HEK293 (cell line): ENCODE results near the gene ETNK1.

ENCODE experiments used
- CTCF ChIA-PET: fragments of 350-600 bp; formaldehyde crosslinking; extraction: SDS; loops from one replicate; lab custom pipeline; 2021; ENCODE audit warnings: antibody characterized with exemption; lab: Yijun Ruan, JAX
- POLR2A ChIA-PET: fragments of 300-600 bp; formaldehyde crosslinking; extraction: SDS; loops from one replicate; lab custom pipeline; 2020; ENCODE audit warnings: antibody characterized with exemption, inconsistent platforms; lab: Yijun Ruan, JAX
- H3K27ac ChIP-seq: fragments of 200-500 bp; sonication (Bioruptor generic); 2 replicates; pipeline ENCODE4 v1.5.1; 2014; ENCODE audit warnings: low read depth, low read length, control low read depth, inconsistent platforms; ENCODE audit errors: extremely low read depth
- H3K36me3 ChIP-seq, 2 experiments: fragments of 200-500 bp in 1 of 2; sonication (Bioruptor generic) in 1 of 2; 1 replicate in 1 of 2; 2 replicates in 1 of 2; pipeline ENCODE4 v1.5.1; 2014 to 2017; ENCODE audit warnings: inconsistent platforms in 2 of 2, low read length in 2 of 2; ENCODE audit not compliant: control insufficient read depth in 2 of 2, insufficient read depth in 1 of 2
- H3K4me1 ChIP-seq: fragments of 200-500 bp; sonication (Bioruptor generic); 2 replicates; pipeline ENCODE4 v1.5.1; 2014; ENCODE audit warnings: mild to moderate bottlenecking, low read length, inconsistent platforms; ENCODE audit not compliant: control insufficient read depth, insufficient read depth
- H3K4me3 ChIP-seq: 2 replicates; pipeline ENCODE4 v1.5.1; 2011; ENCODE audit warnings: low read depth, mild to moderate bottlenecking, control low read depth, low read length, moderate library complexity
- H3K9me3 ChIP-seq: fragments of 200-500 bp; sonication (Bioruptor generic); 2 replicates; pipeline ENCODE4 v1.5.1; 2014; ENCODE audit warnings: low read depth, low read length, inconsistent platforms; ENCODE audit not compliant: control insufficient read depth, insufficient read depth
- BCL11B ChIP-seq: fragments of 450-650 bp; formaldehyde crosslinking; IDR thresholded peaks from 2 replicates; pipeline ENCODE4 v1.5.1; 2016; ENCODE audit warnings: low read depth, missing biosample characterization, missing genetic modification characterization
- HOXD13 ChIP-seq: sonication (generic); formaldehyde crosslinking; IDR thresholded peaks from 2 replicates; pipeline ENCODE4 v1.8.0; 2022; ENCODE audit warnings: missing genetic modification reagents, borderline replicate concordance
- MZF1 ChIP-seq: fragments of 450-650 bp; formaldehyde crosslinking; IDR thresholded peaks from 2 replicates; pipeline ENCODE4 v1.5.1; 2017; ENCODE audit warnings: missing biosample characterization, missing genetic modification characterization, borderline replicate concordance
- OSR2 ChIP-seq: fragments of 450-650 bp; formaldehyde crosslinking; IDR thresholded peaks from 2 replicates; pipeline ENCODE4 v1.5.1; 2016; ENCODE audit warnings: missing biosample characterization, missing genetic modification characterization
- OVOL3 ChIP-seq: fragments of 450-650 bp; formaldehyde crosslinking; IDR thresholded peaks from 2 replicates; pipeline ENCODE4 v1.5.1; 2016; ENCODE audit warnings: missing biosample characterization, missing genetic modification characterization
- TRIM28 ChIP-seq: IDR thresholded peaks from 2 replicates; pipeline ENCODE4 v1.6.1; 2011; ENCODE audit warnings: low read length, control low read depth, borderline replicate concordance
- YY2 ChIP-seq: fragments of 450-650 bp; formaldehyde crosslinking; IDR thresholded peaks from 2 replicates; pipeline ENCODE4 v1.5.1; 2016; ENCODE audit warnings: missing biosample characterization, missing genetic modification characterization
- ZBTB17 ChIP-seq: fragments of 450-650 bp; formaldehyde crosslinking; IDR thresholded peaks from 2 replicates; pipeline ENCODE4 v1.5.1; 2016; ENCODE audit warnings: missing biosample characterization, missing genetic modification characterization
- ZBTB8A ChIP-seq: fragments of 450-650 bp; formaldehyde crosslinking; IDR thresholded peaks from 2 replicates; pipeline ENCODE4 v1.5.1; 2016; ENCODE audit warnings: missing biosample characterization, missing genetic modification characterization
- ZNF121 ChIP-seq: fragments of 450-650 bp; formaldehyde crosslinking; IDR thresholded peaks from 2 replicates; pipeline ENCODE4 v1.5.1; 2016; ENCODE audit warnings: missing biosample characterization, missing genetic modification characterization
- ZNF155 ChIP-seq: fragments of 450-650 bp; formaldehyde crosslinking; IDR thresholded peaks from 2 replicates; pipeline ENCODE4 v1.5.1; 2016; ENCODE audit warnings: missing biosample characterization, missing genetic modification characterization
- ZNF175 ChIP-seq: fragments of 450-650 bp; formaldehyde crosslinking; IDR thresholded peaks from 2 replicates; pipeline ENCODE4 v1.5.1; 2016; ENCODE audit warnings: missing biosample characterization, missing genetic modification characterization
- ZNF214 ChIP-seq: fragments of 450-650 bp; formaldehyde crosslinking; IDR thresholded peaks from 2 replicates; pipeline ENCODE4 v1.5.1; 2017; ENCODE audit warnings: missing biosample characterization, mild to moderate bottlenecking, missing genetic modification characterization, borderline replicate concordance
- ZNF274 ChIP-seq, 2 experiments: fragments of 200-500 bp in 1 of 2; fragments of 450-650 bp in 1 of 2; sonication (Bioruptor generic) in 1 of 2; formaldehyde crosslinking in 1 of 2; IDR thresholded peaks; 2 replicates each; pipeline versions ENCODE4 v1.5.1 to v1.6.1; 2014 to 2016; ENCODE audit warnings: borderline replicate concordance in 1 of 2, inconsistent platforms in 1 of 2, low read length in 1 of 2, missing biosample characterization in 1 of 2, missing genetic modification characterization in 1 of 2
- ZNF311 ChIP-seq: fragments of 450-650 bp; formaldehyde crosslinking; IDR thresholded peaks from 2 replicates; pipeline ENCODE4 v1.5.1; 2017; ENCODE audit warnings: missing biosample characterization, missing genetic modification characterization, borderline replicate concordance
- ZNF324 ChIP-seq: fragments of 450-650 bp; formaldehyde crosslinking; IDR thresholded peaks from 2 replicates; pipeline ENCODE4 v1.5.1; 2016; ENCODE audit warnings: missing biosample characterization, missing genetic modification characterization
- ZNF416 ChIP-seq: fragments of 450-650 bp; formaldehyde crosslinking; IDR thresholded peaks from 2 replicates; pipeline ENCODE4 v1.5.1; 2016; ENCODE audit warnings: missing biosample characterization, missing genetic modification characterization
- ZNF501 ChIP-seq: fragments of 450-650 bp; formaldehyde crosslinking; IDR thresholded peaks from 2 replicates; pipeline ENCODE4 v1.5.1; 2016; ENCODE audit warnings: missing biosample characterization, missing genetic modification characterization
- ZNF558 ChIP-seq: fragments of 450-650 bp; formaldehyde crosslinking; IDR thresholded peaks from 2 replicates; pipeline ENCODE4 v1.5.1; 2016; ENCODE audit warnings: missing biosample characterization, missing genetic modification characterization
- ZNF600 ChIP-seq: fragments of 450-650 bp; formaldehyde crosslinking; IDR thresholded peaks from 2 replicates; pipeline ENCODE4 v1.5.1; 2016; ENCODE audit warnings: missing biosample characterization, missing genetic modification characterization
- ZNF658 ChIP-seq: fragments of 450-650 bp; formaldehyde crosslinking; IDR thresholded peaks from 2 replicates; pipeline ENCODE4; 2016; ENCODE audit warnings: missing biosample characterization, missing genetic modification characterization
- ZNF777 ChIP-seq: fragments of 450-650 bp; formaldehyde crosslinking; IDR thresholded peaks from 2 replicates; pipeline ENCODE4 v1.5.1; 2017; ENCODE audit warnings: missing biosample characterization, missing genetic modification characterization, borderline replicate concordance
- TF ChIP-seq, protein P1 (sequence below): fragments of 450-650 bp; formaldehyde crosslinking; IDR thresholded peaks from 2 replicates; pipeline ENCODE4 v1.5.1; 2016; ENCODE audit warnings: missing biosample characterization, missing genetic modification characterization
- TF ChIP-seq, protein P2 (sequence below): fragments of 450-650 bp; formaldehyde crosslinking; IDR thresholded peaks from 2 replicates; pipeline ENCODE4 v1.5.1; 2017; ENCODE audit warnings: missing biosample characterization, missing genetic modification characterization
- TF ChIP-seq, protein P3 (sequence below): fragments of 450-650 bp; formaldehyde crosslinking; IDR thresholded peaks from 2 replicates; pipeline ENCODE4 v1.5.1; 2016; ENCODE audit warnings: missing biosample characterization, missing genetic modification characterization, borderline replicate concordance
- TF ChIP-seq, protein P4 (sequence below): fragments of 450-650 bp; formaldehyde crosslinking; IDR thresholded peaks from 2 replicates; pipeline ENCODE4 v1.5.1; 2016; ENCODE audit warnings: missing biosample characterization, missing genetic modification characterization

ETNK1 gene

DNA sequence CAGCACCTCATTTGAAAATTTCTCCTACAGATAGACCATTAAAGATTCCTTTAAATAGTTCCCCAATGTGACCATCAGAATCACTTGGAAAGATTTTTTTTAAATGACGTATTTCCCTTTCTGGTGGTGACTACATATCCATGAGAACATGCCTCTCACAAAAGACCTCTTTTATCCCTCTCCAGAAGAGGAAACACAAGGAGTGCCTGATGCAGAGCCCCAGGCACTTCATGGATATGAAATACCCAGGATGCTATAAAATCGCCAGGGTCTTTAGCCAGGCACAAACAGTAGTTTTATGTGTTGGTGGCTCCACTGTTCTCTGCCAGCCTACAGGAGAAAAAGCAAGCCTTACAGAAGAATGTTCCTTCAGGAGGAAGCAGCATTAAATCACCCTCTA is 97.1 kb downstream of the ETNK1 start:
- Histone ChIP-seq H3K4me1 (no peaks in the 10 kb centered on the region), H3K27ac (no peak overlapping the region), H3K36me3 (no peaks in the 10 kb centered on the region), H3K9me3 (no peaks in the 10 kb centered on the region), H3K4me3 (no peak overlapping the region)
- POLR2A ChIA-PET, result no interaction called here
- CTCF ChIA-PET, result no interaction called here
- TF ChIP-seq MZF1 (tag by site-specific recombination), result no peak
- no peak for TF ChIP-seq BCL11B (tag by site-specific recombination)
- no peak for TF ChIP-seq ZNF121 (tag by site-specific recombination)
- TF ChIP-seq ZNF324 (tag by site-specific recombination), result no peak
- TF ChIP-seq ZNF274 (IDR thresholded peaks at IDR 0.05; ENCODE audit: low read length), result no peak
- no peak for TF ChIP-seq ZNF274 (tag by site-specific recombination; IDR thresholded peaks at IDR 0.05; ENCODE audit: borderline replicate concordance)

DNA sequence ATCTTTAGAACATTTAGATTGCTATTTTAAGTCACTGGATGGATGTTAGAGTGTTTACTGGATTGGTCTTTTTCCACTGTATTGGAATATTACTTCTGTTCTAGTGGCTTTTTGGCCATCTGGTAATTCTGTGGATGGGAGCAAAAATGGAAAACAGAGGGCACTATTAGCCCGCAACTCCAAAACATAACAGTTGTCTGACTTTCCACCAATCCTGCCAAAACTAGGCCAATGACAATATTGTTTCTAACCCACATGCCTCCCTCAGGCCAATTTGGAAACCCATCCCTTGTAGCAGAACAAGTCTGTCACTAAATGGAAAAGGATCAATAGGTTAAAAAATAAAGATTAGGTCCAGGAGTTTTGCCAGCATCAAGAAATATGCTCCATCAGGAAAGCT is 97.8 kb downstream of the ETNK1 start:
- Histone ChIP-seq H3K9me3 (no peaks in the 10 kb centered on the region), H3K36me3 (no peaks in the 10 kb centered on the region), H3K27ac (no peak overlapping the region), H3K4me3 (no peak overlapping the region), H3K4me1 (no peaks in the 10 kb centered on the region)
- TF ChIP-seq ZNF501 (tag by site-specific recombination) (no peak), ZNF600 (tag by site-specific recombination) (no peak), ZBTB8A (no peak), ZNF311 (tag by site-specific recombination) (no peak), ZNF658 (tag by site-specific recombination) (no peak), ZNF175 (no peak), HOXD13 (no peak), OVOL3 (tag by site-specific recombination) (no peak)
- TF ChIP-seq, protein P1, sequence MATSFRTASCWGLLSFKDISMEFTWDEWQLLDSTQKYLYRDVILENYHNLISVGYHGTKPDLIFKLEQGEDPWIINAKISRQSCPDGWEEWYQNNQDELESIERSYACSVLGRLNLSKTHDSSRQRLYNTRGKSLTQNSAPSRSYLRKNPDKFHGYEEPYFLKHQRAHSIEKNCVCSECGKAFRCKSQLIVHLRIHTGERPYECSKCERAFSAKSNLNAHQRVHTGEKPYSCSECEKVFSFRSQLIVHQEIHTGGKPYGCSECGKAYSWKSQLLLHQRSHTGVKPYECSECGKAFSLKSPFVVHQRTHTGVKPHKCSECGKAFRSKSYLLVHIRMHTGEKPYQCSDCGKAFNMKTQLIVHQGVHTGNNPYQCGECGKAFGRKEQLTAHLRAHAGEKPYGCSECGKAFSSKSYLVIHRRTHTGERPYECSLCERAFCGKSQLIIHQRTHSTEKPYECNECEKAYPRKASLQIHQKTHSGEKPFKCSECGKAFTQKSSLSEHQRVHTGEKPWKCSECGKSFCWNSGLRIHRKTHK, result no peak
- POLR2A ChIA-PET, result no interaction called here
- CTCF ChIA-PET, result no interaction called here

GRCh38 chr12:22728987-22729386 is 104.0 kb downstream of the ETNK1 start:
- POLR2A ChIA-PET, result no interaction called here
- Histone ChIP-seq H3K36me3 (no peaks in the 10 kb centered on the region), H3K27ac (no peak overlapping the region), H3K9me3 (no peaks in the 10 kb centered on the region), H3K4me3 (no peak overlapping the region), H3K4me1 (no peaks in the 10 kb centered on the region)
- CTCF ChIA-PET, result no interaction called here
- TF ChIP-seq OSR2 (tag by site-specific recombination) (no peak), TRIM28 (no peak), ZBTB17 (tag by site-specific recombination) (no peak), ZNF558 (no peak), ZNF155 (tag by site-specific recombination) (no peak), YY2 (no peak), ZNF777 (tag by site-specific recombination) (no peak), ZNF416 (tag by site-specific recombination) (no peak), ZNF214 (tag by site-specific recombination) (no peak)
- TF ChIP-seq, protein P2, sequence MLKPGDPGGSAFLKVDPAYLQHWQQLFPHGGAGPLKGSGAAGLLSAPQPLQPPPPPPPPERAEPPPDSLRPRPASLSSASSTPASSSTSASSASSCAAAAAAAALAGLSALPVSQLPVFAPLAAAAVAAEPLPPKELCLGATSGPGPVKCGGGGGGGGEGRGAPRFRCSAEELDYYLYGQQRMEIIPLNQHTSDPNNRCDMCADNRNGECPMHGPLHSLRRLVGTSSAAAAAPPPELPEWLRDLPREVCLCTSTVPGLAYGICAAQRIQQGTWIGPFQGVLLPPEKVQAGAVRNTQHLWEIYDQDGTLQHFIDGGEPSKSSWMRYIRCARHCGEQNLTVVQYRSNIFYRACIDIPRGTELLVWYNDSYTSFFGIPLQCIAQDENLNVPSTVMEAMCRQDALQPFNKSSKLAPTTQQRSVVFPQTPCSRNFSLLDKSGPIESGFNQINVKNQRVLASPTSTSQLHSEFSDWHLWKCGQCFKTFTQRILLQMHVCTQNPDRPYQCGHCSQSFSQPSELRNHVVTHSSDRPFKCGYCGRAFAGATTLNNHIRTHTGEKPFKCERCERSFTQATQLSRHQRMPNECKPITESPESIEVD (tag by site-specific recombination), result no peak
- TF ChIP-seq, protein P3, sequence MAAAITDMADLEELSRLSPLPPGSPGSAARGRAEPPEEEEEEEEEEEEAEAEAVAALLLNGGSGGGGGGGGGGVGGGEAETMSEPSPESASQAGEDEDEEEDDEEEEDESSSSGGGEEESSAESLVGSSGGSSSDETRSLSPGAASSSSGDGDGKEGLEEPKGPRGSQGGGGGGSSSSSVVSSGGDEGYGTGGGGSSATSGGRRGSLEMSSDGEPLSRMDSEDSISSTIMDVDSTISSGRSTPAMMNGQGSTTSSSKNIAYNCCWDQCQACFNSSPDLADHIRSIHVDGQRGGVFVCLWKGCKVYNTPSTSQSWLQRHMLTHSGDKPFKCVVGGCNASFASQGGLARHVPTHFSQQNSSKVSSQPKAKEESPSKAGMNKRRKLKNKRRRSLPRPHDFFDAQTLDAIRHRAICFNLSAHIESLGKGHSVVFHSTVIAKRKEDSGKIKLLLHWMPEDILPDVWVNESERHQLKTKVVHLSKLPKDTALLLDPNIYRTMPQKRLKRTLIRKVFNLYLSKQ (tag by site-specific recombination), result no peak
- TF ChIP-seq, protein P4, sequence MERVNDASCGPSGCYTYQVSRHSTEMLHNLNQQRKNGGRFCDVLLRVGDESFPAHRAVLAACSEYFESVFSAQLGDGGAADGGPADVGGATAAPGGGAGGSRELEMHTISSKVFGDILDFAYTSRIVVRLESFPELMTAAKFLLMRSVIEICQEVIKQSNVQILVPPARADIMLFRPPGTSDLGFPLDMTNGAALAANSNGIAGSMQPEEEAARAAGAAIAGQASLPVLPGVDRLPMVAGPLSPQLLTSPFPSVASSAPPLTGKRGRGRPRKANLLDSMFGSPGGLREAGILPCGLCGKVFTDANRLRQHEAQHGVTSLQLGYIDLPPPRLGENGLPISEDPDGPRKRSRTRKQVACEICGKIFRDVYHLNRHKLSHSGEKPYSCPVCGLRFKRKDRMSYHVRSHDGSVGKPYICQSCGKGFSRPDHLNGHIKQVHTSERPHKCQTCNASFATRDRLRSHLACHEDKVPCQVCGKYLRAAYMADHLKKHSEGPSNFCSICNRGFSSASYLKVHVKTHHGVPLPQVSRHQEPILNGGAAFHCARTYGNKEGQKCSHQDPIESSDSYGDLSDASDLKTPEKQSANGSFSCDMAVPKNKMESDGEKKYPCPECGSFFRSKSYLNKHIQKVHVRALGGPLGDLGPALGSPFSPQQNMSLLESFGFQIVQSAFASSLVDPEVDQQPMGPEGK, result no peak
